AG04449 (cell line): ENCODE measurements around the gene TST.

ENCODE experiments used
- CTCF ChIA-PET: fragments of 350-600 bp; formaldehyde crosslinking; extraction: SDS; loops from one replicate; lab custom pipeline; 2021; ENCODE audit warnings: antibody characterized with exemption; lab: Yijun Ruan, JAX
- POLR2A ChIA-PET: fragments of 400-600, 350-600 bp; formaldehyde crosslinking; extraction: SDS; loops from one replicate; lab custom pipeline; 2020; ENCODE audit warnings: antibody characterized with exemption, inconsistent platforms; lab: Yijun Ruan, JAX
- DNase-seq: peaks from one replicate; pipeline ENCODE4 v3.0.0-alpha.2; 2010; ENCODE audit warnings: low read depth, low spot score
- H3K4me3 ChIP-seq: 2 replicates; pipeline ENCODE4 v1.5.1; 2011; ENCODE audit warnings: low read depth, mild to moderate bottlenecking, control low read depth, low read length
- TF ChIP-seq, protein P1 (sequence below): IDR thresholded peaks from one replicate; pipeline ENCODE4 v1.5.1; 2011; ENCODE audit warnings: mild to moderate bottlenecking, moderate library complexity, low read length, control low read depth, inconsistent platforms; ENCODE audit not compliant: insufficient read depth; ENCODE audit errors: missing control alignments

TST gene

DNA sequence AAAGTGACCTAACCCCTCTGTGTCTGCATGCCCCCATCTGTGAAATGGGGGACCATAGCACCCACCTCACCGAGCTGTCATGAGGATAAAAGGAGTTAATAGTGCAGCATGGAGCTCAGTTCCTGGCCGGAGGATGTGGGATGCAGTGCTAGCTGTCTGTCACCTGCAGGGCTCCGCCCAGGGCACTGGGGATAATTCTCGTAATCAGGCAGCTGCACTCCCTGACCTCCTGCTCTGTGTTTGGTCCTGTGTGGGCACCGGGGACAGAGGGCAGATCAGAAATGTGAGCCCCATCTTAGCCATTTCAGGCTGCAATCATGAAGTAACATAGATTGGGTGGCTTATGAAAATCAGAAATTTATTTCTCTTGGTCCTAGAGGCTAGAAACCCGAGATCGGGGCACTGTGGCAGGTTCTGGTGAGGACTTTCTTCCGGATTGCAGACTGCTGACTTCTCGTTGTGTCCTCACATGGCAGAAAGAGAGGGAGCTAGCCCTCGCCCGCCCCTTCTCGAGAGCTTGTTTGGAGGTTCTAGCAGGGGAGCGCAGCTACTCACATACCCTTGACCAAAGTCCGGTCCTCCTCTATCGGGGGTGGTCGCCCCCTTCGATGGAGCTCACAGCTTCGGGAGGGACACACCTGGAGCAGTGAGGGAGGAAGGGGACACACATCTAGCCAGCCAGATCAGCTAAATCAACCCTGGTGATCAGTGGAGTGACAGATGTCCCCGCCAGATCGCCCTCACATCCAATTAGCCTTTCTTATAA is 35.5 kb upstream of the TST start:
- no peak overlapping the region for H3K4me3 ChIP-seq
- ChIA-PET CTCF (interaction anchor here (1.1 to 1.6 kb wide), 3 partner anchors 9 to 145 kb away, joined by 4 to 14 read pairs (median 6); no protein-coding TSS in a partner anchor), POLR2A (no interaction called here)
- DNase-seq, result no peak
- TF ChIP-seq, protein P1, sequence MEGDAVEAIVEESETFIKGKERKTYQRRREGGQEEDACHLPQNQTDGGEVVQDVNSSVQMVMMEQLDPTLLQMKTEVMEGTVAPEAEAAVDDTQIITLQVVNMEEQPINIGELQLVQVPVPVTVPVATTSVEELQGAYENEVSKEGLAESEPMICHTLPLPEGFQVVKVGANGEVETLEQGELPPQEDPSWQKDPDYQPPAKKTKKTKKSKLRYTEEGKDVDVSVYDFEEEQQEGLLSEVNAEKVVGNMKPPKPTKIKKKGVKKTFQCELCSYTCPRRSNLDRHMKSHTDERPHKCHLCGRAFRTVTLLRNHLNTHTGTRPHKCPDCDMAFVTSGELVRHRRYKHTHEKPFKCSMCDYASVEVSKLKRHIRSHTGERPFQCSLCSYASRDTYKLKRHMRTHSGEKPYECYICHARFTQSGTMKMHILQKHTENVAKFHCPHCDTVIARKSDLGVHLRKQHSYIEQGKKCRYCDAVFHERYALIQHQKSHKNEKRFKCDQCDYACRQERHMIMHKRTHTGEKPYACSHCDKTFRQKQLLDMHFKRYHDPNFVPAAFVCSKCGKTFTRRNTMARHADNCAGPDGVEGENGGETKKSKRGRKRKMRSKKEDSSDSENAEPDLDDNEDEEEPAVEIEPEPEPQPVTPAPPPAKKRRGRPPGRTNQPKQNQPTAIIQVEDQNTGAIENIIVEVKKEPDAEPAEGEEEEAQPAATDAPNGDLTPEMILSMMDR, result no peak

DNA sequence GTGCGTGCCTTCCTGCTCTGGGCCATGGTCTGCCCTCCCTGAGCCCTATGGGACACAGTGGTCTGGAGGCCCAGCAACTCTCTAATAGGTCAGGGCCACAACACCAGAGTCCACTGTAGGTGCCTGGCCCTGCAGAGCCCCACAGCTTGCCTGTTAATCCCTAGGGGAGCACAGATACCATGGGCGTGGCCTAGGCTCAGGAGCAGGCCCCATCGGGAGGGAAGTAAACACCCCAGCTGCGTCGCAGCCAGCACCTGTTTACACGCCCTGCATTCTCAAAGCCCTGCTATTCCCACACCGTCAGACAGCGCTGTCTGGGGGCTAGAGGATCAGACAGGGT is 34.8 kb upstream of the TST start:
- no peak for DNase-seq
- POLR2A ChIA-PET, result interaction anchor here (0.7 kb wide), 1 partner anchor 63 kb away, joined by 3 read pairs; no protein-coding TSS in a partner anchor
- H3K4me3 ChIP-seq, result no peak overlapping the region
- CTCF ChIA-PET, result interaction anchor here (1.1 to 1.6 kb wide), 5 partner anchors 10 to 206 kb away, joined by 3 to 7 read pairs (median 3); no protein-coding TSS in a partner anchor
- TF ChIP-seq, protein P1, result no peak

DNA sequence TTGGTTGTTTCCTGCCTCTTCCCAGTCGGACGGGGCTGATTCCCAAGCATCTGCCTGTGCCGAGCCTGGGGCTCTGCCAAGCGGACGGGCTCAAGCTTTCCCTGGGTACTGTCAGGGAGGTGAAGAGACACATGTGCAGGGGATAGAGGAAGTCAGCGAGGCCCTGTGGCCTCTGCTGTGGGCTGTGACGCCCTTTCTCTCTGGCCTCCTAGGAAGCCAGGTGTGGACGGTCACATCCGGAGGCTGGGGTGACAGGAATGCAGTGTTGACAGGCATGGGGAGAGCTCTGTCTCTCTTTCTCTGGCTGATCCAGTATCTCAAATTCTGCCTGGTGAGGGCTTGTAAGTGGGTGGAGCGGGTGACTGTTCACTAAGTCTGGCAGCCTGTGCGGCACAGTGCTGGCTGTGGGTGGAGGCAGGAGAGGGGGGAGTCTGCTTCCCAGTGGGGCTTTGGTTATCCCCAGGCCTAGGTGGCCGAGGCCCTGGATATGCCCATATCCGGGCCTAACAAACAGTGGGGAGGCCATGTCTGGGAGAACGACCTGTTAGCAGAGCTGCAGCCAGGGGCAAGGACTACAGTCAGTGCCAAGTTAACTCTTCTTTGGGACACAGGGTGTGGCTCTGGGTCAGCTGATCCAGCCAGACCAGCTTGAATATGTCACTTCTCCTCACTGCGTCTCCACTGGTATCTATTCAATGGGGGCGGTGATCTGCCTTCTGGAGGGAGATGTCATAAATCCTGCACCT is 34.2 kb upstream of the TST start:
- TF ChIP-seq, protein P1, result no peak
- DNase-seq, result no peak
- POLR2A ChIA-PET, result interaction anchor here (0.6 to 0.7 kb wide), 2 partner anchors 48 to 64 kb away, joined by 3 read pairs; no protein-coding TSS in a partner anchor
- H3K4me3 ChIP-seq, result no peak overlapping the region
- CTCF ChIA-PET, result interaction anchor here (1.1 to 1.6 kb wide), 5 partner anchors 9 to 207 kb away, joined by 3 to 7 read pairs (median 3); no protein-coding TSS in a partner anchor

DNA sequence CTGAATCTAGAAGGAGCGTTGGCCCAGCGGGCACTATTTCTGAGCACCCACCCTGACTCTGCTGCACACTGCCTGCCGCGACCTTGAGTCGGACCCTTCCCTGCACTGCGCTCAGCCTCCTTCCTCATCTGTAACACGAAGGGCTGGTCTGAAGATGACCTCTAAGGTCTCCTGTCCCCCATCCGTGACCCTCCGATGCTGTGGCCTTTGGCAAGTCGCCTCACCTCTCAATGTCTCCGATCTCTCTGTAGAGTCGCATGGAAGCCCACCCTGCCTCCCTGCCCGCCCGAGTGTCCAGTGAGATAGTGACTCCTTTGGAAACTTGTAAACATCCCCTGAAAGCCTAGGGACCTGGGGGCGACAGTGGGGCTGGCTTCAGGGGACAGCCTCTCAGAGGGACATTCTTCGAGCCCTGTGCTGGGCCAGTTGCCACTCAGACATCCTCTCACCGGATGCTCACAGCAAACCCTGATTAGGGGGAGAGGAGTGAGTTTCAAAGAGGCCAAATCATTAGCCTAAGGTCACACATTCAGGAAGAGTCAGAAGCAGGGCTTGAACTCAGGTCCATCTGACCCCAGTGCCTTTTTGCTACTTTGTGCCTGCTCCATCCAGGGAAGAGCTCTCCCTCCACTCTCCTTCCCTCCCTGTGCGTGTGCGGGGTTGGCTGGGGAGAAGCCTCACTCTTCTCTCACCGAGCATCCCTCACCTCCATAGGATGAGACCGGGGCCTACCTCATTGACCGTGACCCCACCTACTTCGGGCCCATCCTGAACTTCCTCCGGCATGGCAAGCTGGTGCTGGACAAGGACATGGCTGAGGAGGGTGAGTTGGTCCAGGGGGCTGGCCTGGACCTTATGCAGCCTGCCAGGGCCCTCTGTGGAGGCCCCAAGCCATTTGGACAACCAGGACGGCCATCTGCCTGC is 33.4 kb upstream of the TST start:
- POLR2A ChIA-PET, result interaction anchor here (0.6 to 1.2 kb wide), 2 partner anchors 33 to 48 kb away, joined by 3 to 4 read pairs; partner anchors contain the start of genes MPST and TST
- TF ChIP-seq, protein P1, result no peak
- H3K4me3 ChIP-seq, result peak overlapping the region; percentile 76
- no peak for DNase-seq
- CTCF ChIA-PET, result interaction anchor here (1.0 to 1.6 kb wide), 7 partner anchors 8 to 208 kb away, joined by 3 to 7 read pairs (median 3); no protein-coding TSS in a partner anchor

DNA sequence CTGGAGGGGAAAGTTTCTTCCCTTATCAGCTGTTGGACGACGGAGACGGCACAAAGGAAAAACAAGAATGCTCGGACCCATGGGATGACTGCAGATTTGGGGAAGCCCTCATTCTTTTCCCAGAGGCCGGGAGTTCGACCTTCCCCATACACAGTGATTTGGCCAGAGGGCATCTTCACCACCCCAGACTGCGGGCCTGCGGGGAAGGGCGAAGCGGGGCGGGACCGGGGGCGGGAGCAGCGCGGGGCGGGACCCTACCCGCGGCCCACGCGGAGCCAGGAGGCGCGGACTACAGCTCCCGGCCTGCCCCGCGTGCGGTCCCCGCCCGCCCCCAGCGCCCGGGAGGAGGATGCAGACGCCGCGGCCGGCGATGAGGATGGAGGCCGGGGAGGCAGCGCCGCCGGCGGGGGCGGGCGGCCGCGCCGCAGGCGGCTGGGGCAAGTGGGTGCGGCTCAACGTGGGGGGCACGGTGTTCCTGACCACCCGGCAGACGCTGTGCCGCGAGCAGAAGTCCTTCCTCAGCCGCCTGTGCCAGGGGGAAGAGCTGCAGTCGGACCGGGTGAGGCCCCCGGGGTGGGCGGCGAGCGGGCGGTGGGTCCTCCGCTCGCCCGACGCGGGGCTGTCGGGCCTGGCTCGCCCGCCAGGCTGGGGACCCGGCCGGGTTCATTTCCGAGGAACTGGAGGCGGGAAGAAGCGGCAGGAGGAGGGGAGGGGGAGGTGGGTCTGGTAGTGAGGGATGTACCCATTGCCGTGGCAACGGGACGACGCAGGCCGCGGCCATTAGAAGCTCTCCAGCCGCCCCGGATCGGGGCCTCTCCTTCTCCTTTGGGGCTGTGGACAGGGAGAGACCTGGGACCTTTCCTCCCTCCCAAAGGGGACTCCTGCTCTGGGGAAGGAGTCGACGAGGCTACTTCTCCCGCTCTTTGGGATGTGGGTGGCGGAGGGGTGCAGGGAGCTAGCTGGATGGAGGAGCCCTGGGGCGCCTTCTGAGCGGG is 32.4 kb upstream of the TST start, which contains the start of gene KCTD17:
Gene KCTD17, plus strand, starts transcription at position 352 of the 995 bp plus-strand sequence. Its CDS starts 19 bp downstream, at position 371.
- no peak for DNase-seq
- H3K4me3 ChIP-seq, result peak within 1 kb of the TSS; percentile 76
- CTCF ChIA-PET, result interaction anchor here (0.8 to 1.5 kb wide), 7 partner anchors 15 to 209 kb away, joined by 3 to 6 read pairs (median 4); no protein-coding TSS in a partner anchor
- POLR2A ChIA-PET, result interaction anchor here (1.1 to 1.2 kb wide), 2 partner anchors 33 to 148 kb away, joined by 3 to 4 read pairs; partner anchors contain the start of genes MPST and TST
- TF ChIP-seq, protein P1, result no peak
